K562 (cell line): ENCODE results near the gene TMPRSS11D.

Experiments
- CEBPB ChIP-seq: fragments of 450-650 bp; IDR thresholded peaks from 2 replicates; pipeline ENCODE4 v1.6.1; 2016; ENCODE audit warnings: missing genetic modification characterization, missing compliant biosample characterization
- EZH2 ChIP-seq: IDR thresholded peaks from 2 replicates; pipeline ENCODE4 v1.6.1; 2012; ENCODE audit warnings: low read depth, mild to moderate bottlenecking, inconsistent platforms, low read length, borderline replicate concordance
- HDAC2 ChIP-seq: fragments of 450-650 bp; IDR thresholded peaks from 2 replicates; pipeline ENCODE4 v1.6.1; 2016; ENCODE audit warnings: mild to moderate bottlenecking
- POLR2A ChIP-seq: fragments of 450-650 bp; conservative IDR thresholded peaks from 2 replicates; pipeline ENCODE4 v1.6.1; 2016
- POLR2AphosphoS5 ChIP-seq: IDR thresholded peaks from 2 replicates; pipeline ENCODE4 v1.6.1; 2011; ENCODE audit warnings: mild to moderate bottlenecking, low read depth, low read length, moderate library complexity; ENCODE audit not compliant: control insufficient read depth, insufficient read depth
- SIN3A ChIP-seq, 2 experiments: fragments of 150-350 bp in 1 of 2; IDR thresholded peaks; 2 replicates each; pipeline ENCODE4 v1.6.1; 2011 to 2016; ENCODE audit warnings: borderline replicate concordance in 2 of 2, low read depth in 2 of 2, low read length in 2 of 2, mild to moderate bottlenecking in 2 of 2, moderate library complexity in 2 of 2; ENCODE audit not compliant: control insufficient read depth in 1 of 2
- TCF7 ChIP-seq: sonication (generic); IDR thresholded peaks from 2 replicates; pipeline ENCODE4 v1.6.1; 2016; ENCODE audit warnings: antibody characterized with exemption, borderline replicate concordance

DNA sequence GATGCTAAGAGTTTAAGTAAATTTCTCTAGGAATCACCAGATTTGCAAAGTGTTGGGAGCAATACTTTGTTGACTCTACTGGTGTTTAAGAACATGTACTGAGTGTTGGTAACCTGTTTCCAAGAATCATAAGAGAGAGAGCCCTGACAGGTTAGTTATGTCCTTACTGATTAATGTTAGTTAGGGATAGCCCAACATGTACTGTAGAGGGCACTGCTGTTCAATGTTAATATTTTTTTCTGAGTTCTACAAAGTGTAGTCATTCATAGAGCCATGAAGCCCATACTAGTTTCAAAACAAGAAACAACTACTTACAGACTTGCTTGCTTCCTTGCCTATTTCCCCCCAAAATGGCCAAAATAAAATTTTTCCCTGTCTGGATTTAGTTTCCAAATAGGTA is 11.9 kb downstream of the TMPRSS11D start:
- TF ChIP-seq CEBPB (tag) (no peak), SIN3A (IDR thresholded peaks at IDR 0.05; ENCODE audit: borderline replicate concordance in 2 of 2, control insufficient read depth in 1 of 2, low read depth in 2 of 2, low read length in 2 of 2) (no peak), EZH2 (no peak), POLR2AphosphoS5 (no peak), POLR2A (no peak), HDAC2 (no peak), TCF7 (no peak)
